Esophagus mucosa (tissue), 1 donor: ENCODE data around the gene SLC17A7. TPM values are rescaled to one million over a fixed set of nuclear protein-coding genes. Genes with fewer than 3 reads are reported as not detected.
A peak's percentile ranks its signal among the peaks of the same experiment; 100 is the strongest.
"Not testable (repeated sequence)": the region's sequence is repeated elsewhere in the genome, so short reads cannot be mapped to it uniquely, and the experiment has no call there.

Source experiments
- ATAC-seq: fragments of 200-7000 bp; cut with Tn5 transposase; one replicate; pipeline ENCODE4 v1.9.1; 2020
- total RNA-seq: library from RNA; stranded (reverse); gene quantifications from one replicate; pipeline ENCODE4 v1.2.4, GENCODE V29; 2023
- donor health status: DM: yes; HTN: yes; CAD: no.

SLC17A7 gene
- total RNA-seq, result not detected

GRCh38 chr19:49441210-49441959 lies at the start of gene SLC17A7:
TSS of gene SLC17A7 (minus strand) at chr19:49441527. CDS start at chr19:49441379, 148 bp downstream.
- ATAC-seq, result no peak

GRCh38 chr19:49490287-49491029 lies 49.1 kb upstream of the SLC17A7 start:
- no peak for ATAC-seq

GRCh38 chr19:49489601-49490167 lies 48.4 kb upstream of the SLC17A7 start:
- no peak for ATAC-seq

GRCh38 chr19:49488863-49489537 lies 47.7 kb upstream of the SLC17A7 start:
- no peak for ATAC-seq

- ATAC-seq, result no peak
Observed at GRCh38 chr19:49488046-49488862, 46.9 kb upstream of the SLC17A7 start.

- ATAC-seq, result peak; percentile 94
Observed at GRCh38 chr19:49487277-49488045, 46.1 kb upstream of the SLC17A7 start, which contains the start of gene RPL13A. TSS of gene RPL13A (plus strand) at chr19:49487608. CDS start at chr19:49487630, 22 bp downstream.

- ATAC-seq, result no peak
Observed at GRCh38 chr19:49486710-49487276, 45.5 kb upstream of the SLC17A7 start.

GRCh38 chr19:49486232-49486631 lies 44.9 kb upstream of the SLC17A7 start:
- ATAC-seq, result no peak

- ATAC-seq, result peak; percentile 19
Observed at GRCh38 chr19:49481020-49481683, 39.8 kb upstream of the SLC17A7 start.

GRCh38 chr19:49479975-49480628 lies 38.8 kb upstream of the SLC17A7 start:
- ATAC-seq, result peak; percentile 4

GRCh38 chr19:49475995-49476880 lies 34.9 kb upstream of the SLC17A7 start:
- ATAC-seq, result peak; percentile 23

GRCh38 chr19:49475191-49475917 lies 34.0 kb upstream of the SLC17A7 start:
- ATAC-seq, result no peak

- no peak for ATAC-seq
Observed at GRCh38 chr19:49474542-49474924, 33.2 kb upstream of the SLC17A7 start.

GRCh38 chr19:49473868-49474541 lies 32.7 kb upstream of the SLC17A7 start, which contains the start of gene FLT3LG:
TSS of gene FLT3LG (plus strand) at chr19:49474215. CDS start at chr19:49474640, 425 bp downstream.
- peak; percentile 59 for ATAC-seq

- not testable (repeated sequence) for ATAC-seq
Observed at GRCh38 chr19:49473501-49473867, 32.2 kb upstream of the SLC17A7 start.

GRCh38 chr19:49472936-49473335 lies 31.6 kb upstream of the SLC17A7 start:
- no peak for ATAC-seq

- ATAC-seq, result no peak
Observed at GRCh38 chr19:49470615-49470978, 29.3 kb upstream of the SLC17A7 start.
